Spleen (tissue), 11 donors: ENCODE results near the gene AKR1B15. TPM values are rescaled to one million over a fixed set of nuclear protein-coding genes. Genes with fewer than 3 reads are reported as not detected.

Experiments
- DNase-seq: peaks from one replicate; pipeline ENCODE4 v3.0.0-alpha.2; 2020
- H3K27ac ChIP-seq, 8 donors: fragments of 200-600 bp; sonication (generic) in 7 of 8; 1 replicate in 4 of 8; 2 replicates in 4 of 8; pipeline versions ENCODE4 v1.5.0 to v1.8.0; 2016 to 2021; ENCODE audit warnings: inconsistent platforms in 4 of 8, mild to moderate bottlenecking in 4 of 8, moderate library complexity in 1 of 8
- H3K27me3 ChIP-seq, 7 donors: fragments of 200-600 bp; sonication (generic) in 6 of 7; replicated peaks in 1 of 7; 1 replicate in 4 of 7; 2 replicates in 3 of 7; pipeline versions ENCODE4 v1.5.0 to v1.8.0; 2016 to 2021; ENCODE audit warnings: inconsistent platforms in 3 of 7, mild to moderate bottlenecking in 1 of 7
- H3K36me3 ChIP-seq, 6 donors: fragments of 200-600 bp; sonication (generic) in 5 of 6; 1 replicate in 4 of 6; 2 replicates in 2 of 6; pipeline versions ENCODE4 v1.5.0 to v1.8.0; 2016 to 2021; ENCODE audit warnings: inconsistent platforms in 2 of 6
- H3K4me1 ChIP-seq, 6 donors: fragments of 200-600 bp; sonication (generic) in 5 of 6; 1 replicate in 3 of 6; 2 replicates in 3 of 6; pipeline versions ENCODE4 v1.5.0 to v1.8.0; 2016 to 2021; ENCODE audit warnings: inconsistent platforms in 3 of 6
- H3K4me3 ChIP-seq, 8 donors: fragments of 200-600 bp; sonication (generic) in 7 of 8; 1 replicate in 4 of 8; 2 replicates in 4 of 8; pipeline versions ENCODE4 v1.5.0 to v1.8.0; 2016 to 2021; ENCODE audit warnings: inconsistent platforms in 4 of 8, mild to moderate bottlenecking in 4 of 8, moderate library complexity in 2 of 8
- H3K9me3 ChIP-seq, 8 donors: fragments of 200-600 bp; sonication (generic) in 7 of 8; 1 replicate in 4 of 8; 2 replicates in 4 of 8; pipeline versions ENCODE4 v1.5.0 to v1.8.0; 2016 to 2021; ENCODE audit warnings: inconsistent platforms in 4 of 8
- POLR2A ChIP-seq, 3 donors: fragments of 450-650 bp; IDR thresholded peaks; one replicate each; pipeline ENCODE4 v1.5.1; 2017; ENCODE audit warnings: antibody characterized with exemption in 3 of 3, mild to moderate bottlenecking in 1 of 3
- POLR2AphosphoS5 ChIP-seq, 3 donors: sonication (generic); formaldehyde crosslinking; IDR thresholded peaks; one replicate each; pipeline ENCODE4 v1.5.1; 2017; ENCODE audit warnings: antibody characterized with exemption in 3 of 3
- WGBS, 5 donors: extraction: QIAGEN DNeasy Blood & Tissue Kit in 3 of 5; methylation state at CpG; one replicate each; pipeline versions ENCODE4 v1.1.5 to v1.1.7; 2013 to 2018; 5-methylcytosine and 5-hydroxymethylcytosine counted together
- intact Hi-C: fragments of 100-400 bp; cut with DNase I; formaldehyde crosslinking; loops from one replicate; pipeline ENCODE4 v1.15.0; 2023; ENCODE audit warnings: low total_unique reads
- polyA plus RNA-seq, 3 donors: library from polyadenylated mRNA; stranded (reverse); fragments of 200-250 nt; gene quantifications; one replicate each; pipeline ENCODE4 v1.2.1, GENCODE V29; 2013
- total RNA-seq, 7 donors: library from RNA; depleted of rRNA in 3 of 7; stranded (reverse); fragments of >200 nt in 3 of 7; fragmentation: NEBNext Ultra II Directional in 4 of 7; extraction: Animal tissue kit (Norgen Biotek cat#: 25700) in 4 of 7; gene quantifications; one replicate each; pipeline versions ENCODE4 v1.1.0 to v1.2.1, GENCODE V29; 2016 to 2021
- TF ChIP-seq, protein P1 (sequence below), 11 experiments: fragments of 200-600 bp in 7 of 11; fragments of 450-650 bp in 4 of 11; sonication (generic) in 4 of 11; IDR thresholded peaks in 8 of 11; conservative IDR thresholded peaks in 3 of 11; 1 replicate in 7 of 11; 2 replicates in 4 of 11; pipeline versions ENCODE4 v1.4.0 to v1.8.0; 2016 to 2021; ENCODE audit warnings: antibody characterized with exemption in 11 of 11, inconsistent platforms in 4 of 11, mild to moderate bottlenecking in 1 of 11
- donor health status: healthy with polysubstance abuse.
- donor health status: DM: no; HTN: no; CAD: no; lungs with moderate emphysema.
- donor health status: DM: no; HTN: no; CAD: no.
- donor health status: Bipolar disorder and iron deficiency.
- donor health status: healthy.
- donor health status: DM: no; HTN: no; CAD: no.
- donor health status: DM: yes; HTN: yes; CAD: no.

AKR1B15 gene
- total and polyA plus RNA-seq, 10 donors = not detected

DNA sequence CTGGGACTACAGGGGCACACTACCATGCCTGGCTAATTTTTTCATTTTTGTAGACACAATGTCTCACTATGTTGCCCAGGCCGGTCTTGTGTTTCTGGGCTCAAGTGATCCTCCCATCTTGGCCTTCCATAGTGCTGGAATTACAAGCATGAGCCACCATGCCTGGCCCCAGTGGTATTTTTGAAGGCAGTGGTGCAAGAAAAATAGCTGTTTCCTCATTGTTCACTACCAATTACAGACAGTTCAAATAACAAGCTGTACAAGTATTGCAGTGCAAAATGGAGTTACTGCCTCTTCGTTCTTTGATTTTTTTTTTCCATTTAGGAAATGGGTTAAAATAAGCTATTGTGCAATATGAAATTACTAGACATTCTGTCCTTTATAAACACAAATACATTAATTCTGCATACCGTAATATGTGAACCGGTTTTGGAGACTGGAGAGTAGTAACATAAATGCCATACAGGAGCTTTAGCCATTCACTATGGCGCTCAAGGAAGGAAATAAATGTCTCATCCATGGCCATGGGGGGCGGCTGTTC is 62.8 kb downstream of the AKR1B15 start:
- no peaks in the 10 kb centered on the region for H3K36me3 ChIP-seq
- no peak overlapping the region for H3K27ac ChIP-seq
- H3K27me3 ChIP-seq = peaks cover 0 to 24% (median 0%) of the 10 kb centered on the region in 7 donors
- no peak for TF ChIP-seq POLR2AphosphoS5 (IDR thresholded peaks at IDR 0.05)
- TF ChIP-seq, protein P1, sequence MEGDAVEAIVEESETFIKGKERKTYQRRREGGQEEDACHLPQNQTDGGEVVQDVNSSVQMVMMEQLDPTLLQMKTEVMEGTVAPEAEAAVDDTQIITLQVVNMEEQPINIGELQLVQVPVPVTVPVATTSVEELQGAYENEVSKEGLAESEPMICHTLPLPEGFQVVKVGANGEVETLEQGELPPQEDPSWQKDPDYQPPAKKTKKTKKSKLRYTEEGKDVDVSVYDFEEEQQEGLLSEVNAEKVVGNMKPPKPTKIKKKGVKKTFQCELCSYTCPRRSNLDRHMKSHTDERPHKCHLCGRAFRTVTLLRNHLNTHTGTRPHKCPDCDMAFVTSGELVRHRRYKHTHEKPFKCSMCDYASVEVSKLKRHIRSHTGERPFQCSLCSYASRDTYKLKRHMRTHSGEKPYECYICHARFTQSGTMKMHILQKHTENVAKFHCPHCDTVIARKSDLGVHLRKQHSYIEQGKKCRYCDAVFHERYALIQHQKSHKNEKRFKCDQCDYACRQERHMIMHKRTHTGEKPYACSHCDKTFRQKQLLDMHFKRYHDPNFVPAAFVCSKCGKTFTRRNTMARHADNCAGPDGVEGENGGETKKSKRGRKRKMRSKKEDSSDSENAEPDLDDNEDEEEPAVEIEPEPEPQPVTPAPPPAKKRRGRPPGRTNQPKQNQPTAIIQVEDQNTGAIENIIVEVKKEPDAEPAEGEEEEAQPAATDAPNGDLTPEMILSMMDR (IDR thresholded peaks at IDR 0.05 in 8 of 11, conservative IDR thresholded peaks at IDR 0.05 in 3 of 11) = no peak
- TF ChIP-seq POLR2A (IDR thresholded peaks at IDR 0.05) = no peak
- H3K9me3 ChIP-seq = no peaks in the 10 kb centered on the region
- 81 to 92% (median 86%) methylated on average over 6 of the region's 6 CpGs for WGBS, 5 donors
- intact Hi-C loops = no loop called here
- no peak overlapping the region for H3K4me3 ChIP-seq
- H3K4me1 ChIP-seq = peaks cover 0 to 3% (median under 1%) of the 10 kb centered on the region in 6 donors
- DNase-seq = no peak

DNA sequence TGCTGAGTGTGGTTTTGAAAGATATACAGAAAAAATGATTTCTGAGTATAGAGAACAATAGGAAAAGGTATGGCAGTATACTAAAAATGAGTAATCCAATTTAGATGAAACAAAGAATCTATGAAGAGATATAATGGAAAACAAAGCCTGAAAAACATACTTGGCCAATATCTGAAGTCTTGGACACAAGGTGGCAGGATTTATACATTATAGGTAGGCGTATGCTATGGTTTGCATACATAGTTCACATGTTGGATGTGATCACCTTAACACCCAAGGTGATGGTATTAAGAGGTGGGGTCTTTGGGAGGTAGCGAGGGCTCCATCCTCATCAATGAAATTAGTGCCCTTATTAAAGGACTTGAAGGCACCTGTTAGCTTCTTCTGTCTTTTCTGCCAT is 63.3 kb downstream of the AKR1B15 start:
- Histone ChIP-seq H3K27me3 (peaks cover 0 to 18% (median 0%) of the 10 kb centered on the region in 7 donors), H3K9me3 (no peaks in the 10 kb centered on the region), H3K27ac (no peak overlapping the region), H3K4me1 (no peaks in the 10 kb centered on the region), H3K36me3 (no peaks in the 10 kb centered on the region), H3K4me3 (no peak overlapping the region)
- no peak for DNase-seq
- intact Hi-C loops = no loop called here
- WGBS, 5 donors = 70 to 94% (median 79%) methylated on average over 2 of the region's 2 CpGs
- no peak for TF ChIP-seq POLR2A (IDR thresholded peaks at IDR 0.05)
- no peak for TF ChIP-seq POLR2AphosphoS5 (IDR thresholded peaks at IDR 0.05)
- TF ChIP-seq, protein P1 (IDR thresholded peaks at IDR 0.05 in 8 of 11, conservative IDR thresholded peaks at IDR 0.05 in 3 of 11) = no peak

DNA sequence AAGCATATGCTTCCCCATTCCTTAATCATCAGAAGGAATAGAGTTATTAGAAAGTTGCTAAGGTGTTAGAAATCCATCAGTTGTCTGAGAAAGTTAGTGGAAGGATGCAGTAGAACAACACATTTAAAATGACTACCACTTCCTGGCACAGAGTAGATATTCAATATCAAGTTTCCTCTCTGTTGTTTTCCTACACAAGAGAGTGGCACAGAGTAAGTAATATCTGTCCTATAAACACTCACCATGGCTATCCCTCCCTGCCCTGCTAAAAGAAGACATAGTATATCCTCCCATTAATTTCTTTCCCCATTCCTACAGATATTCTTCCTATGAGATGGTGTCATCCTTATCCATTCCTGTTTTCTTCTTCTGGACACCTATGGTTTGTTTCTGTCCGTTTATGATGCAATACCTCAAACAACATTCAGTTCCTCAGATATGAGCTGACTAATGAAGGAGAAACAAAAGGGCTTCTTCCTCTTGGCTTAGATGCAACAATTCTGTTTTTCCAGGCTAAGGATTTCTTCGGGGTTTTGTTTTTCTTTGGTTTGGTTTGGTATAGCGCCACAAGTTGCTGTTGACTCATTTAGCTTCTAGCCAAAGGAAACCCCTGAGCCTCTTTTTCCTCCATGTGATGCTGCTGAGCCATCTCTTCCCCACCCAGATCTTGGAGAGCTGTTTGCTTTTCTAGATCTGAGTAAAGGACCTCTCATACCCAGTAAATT is 64.9 kb downstream of the AKR1B15 start:
- TF ChIP-seq POLR2A (IDR thresholded peaks at IDR 0.05) (no peak), POLR2AphosphoS5 (IDR thresholded peaks at IDR 0.05) (no peak)
- TF ChIP-seq, protein P1 (IDR thresholded peaks at IDR 0.05 in 8 of 11, conservative IDR thresholded peaks at IDR 0.05 in 3 of 11) = no peak
- 21 to 51% (median 29%) methylated on average over 3 of the region's 3 CpGs for WGBS, 5 donors
- DNase-seq = no peak
- H3K27ac ChIP-seq = no peak overlapping the region
- no peaks in the 10 kb centered on the region for H3K4me1 ChIP-seq
- H3K4me3 ChIP-seq = no peak overlapping the region
- intact Hi-C loops = no loop called here
- H3K9me3 ChIP-seq = no peaks in the 10 kb centered on the region
- no peaks in the 10 kb centered on the region for H3K36me3 ChIP-seq
- H3K27me3 ChIP-seq = peaks cover 0 to 17% (median 0%) of the 10 kb centered on the region in 7 donors

DNA sequence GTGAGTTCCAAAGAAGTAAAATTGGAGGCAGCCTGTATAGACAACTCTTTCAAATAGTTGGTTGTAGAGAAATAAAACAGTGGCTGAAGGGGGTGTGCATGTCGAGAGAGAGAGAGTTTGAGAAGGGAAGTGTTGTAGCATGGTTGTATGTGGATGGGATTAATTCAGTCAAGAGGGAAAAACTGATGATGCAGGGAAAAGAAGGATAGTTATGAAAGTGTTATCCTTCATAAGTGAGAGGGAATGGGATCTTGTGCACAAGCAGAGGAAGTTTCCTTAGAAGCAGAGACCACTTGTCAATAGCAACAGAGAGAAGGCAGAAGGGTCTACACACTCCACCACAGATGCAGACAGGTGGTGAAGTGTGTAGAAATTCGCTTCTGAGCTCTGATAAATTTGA is 67.7 kb downstream of the AKR1B15 start:
- TF ChIP-seq, protein P1 (IDR thresholded peaks at IDR 0.05 in 8 of 11, conservative IDR thresholded peaks at IDR 0.05 in 3 of 11) = no peak
- TF ChIP-seq POLR2A (IDR thresholded peaks at IDR 0.05) (no peak), POLR2AphosphoS5 (IDR thresholded peaks at IDR 0.05) (no peak)
- intact Hi-C loops = no loop called here
- H3K27me3 ChIP-seq = peaks cover 0 to under 1% (median 0%) of the 10 kb centered on the region in 7 donors
- H3K4me3 ChIP-seq = no peak overlapping the region
- no peaks in the 10 kb centered on the region for H3K9me3 ChIP-seq
- no peak for DNase-seq
- no peaks in the 10 kb centered on the region for H3K36me3 ChIP-seq
- H3K27ac ChIP-seq = no peak overlapping the region
- 61 to 87% (median 70%) methylated on average over 2 of the region's 2 CpGs for WGBS, 5 donors
- no peaks in the 10 kb centered on the region for H3K4me1 ChIP-seq
